Retinal pigment epithelial cell (primary cell): ENCODE data around the gene ANOS1.
A peak's percentile ranks its signal among the peaks of the same experiment; 100 is the strongest.

Experiments
- DNase-seq: peaks from one replicate; pipeline ENCODE4 v3.0.0-alpha.2; 2010; ENCODE audit warnings: low read depth
- H3K4me3 ChIP-seq: 2 replicates; pipeline ENCODE4 v1.5.1; 2011; ENCODE audit warnings: mild to moderate bottlenecking, low read length, control low read depth, moderate library complexity
- CTCF ChIP-seq: conservative IDR thresholded peaks from 2 replicates; pipeline ENCODE4 v1.5.1; 2011; ENCODE audit warnings: low read depth, low read length, control low read depth, inconsistent platforms

The ANOS1 gene

DNA sequence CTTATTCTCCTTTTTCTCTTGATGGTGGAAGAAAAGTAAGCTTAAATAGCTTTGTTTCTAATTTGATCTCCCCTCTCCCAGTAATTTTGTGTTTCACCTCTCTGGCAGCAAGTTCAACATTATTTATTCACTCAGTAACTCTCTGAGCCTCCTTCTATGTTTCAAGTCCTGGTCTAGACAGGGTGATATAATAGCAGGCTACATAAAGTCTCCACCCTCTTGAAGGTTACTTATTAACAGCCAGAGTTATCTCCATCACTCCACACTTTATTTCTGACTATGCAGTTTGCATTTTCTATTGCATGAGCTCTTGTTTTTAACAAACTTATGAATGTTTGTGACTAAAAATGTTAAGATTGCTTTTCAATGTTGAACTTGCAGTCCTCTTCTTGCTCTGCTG lies 17.8 kb upstream of the ANOS1 start:
- H3K4me3 ChIP-seq, result no peak overlapping the region
- DNase-seq, result no peak
- no peak for TF ChIP-seq CTCF

DNA sequence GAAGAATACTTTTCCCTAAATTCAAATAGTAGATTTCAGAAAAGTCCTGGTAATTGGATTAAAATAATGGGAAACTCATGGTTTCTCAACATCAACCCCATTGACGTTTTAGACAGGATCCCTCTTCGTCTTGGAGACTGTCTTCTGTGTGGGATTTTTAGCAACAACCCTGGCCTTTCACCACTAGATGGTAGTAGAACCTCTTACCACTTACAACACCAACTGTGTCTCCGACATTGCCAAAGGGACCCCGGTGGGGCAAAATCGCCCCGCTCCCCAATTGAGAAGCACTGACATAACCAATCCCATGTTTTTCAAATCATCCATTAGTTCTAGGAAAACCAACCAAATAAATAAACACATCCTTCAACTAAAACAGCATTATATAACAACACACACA lies 16.9 kb upstream of the ANOS1 start:
- peak; percentile 68 for TF ChIP-seq CTCF
- no peak overlapping the region for H3K4me3 ChIP-seq
- DNase-seq, result no peak

GRCh38 chrX:8743126-8743732 lies 11.3 kb upstream of the ANOS1 start:
- peak; percentile 72 for TF ChIP-seq CTCF
- no peak for DNase-seq

GRCh38 chrX:8741981-8742380 lies 10.0 kb upstream of the ANOS1 start:
- no peak for DNase-seq
- no peak for TF ChIP-seq CTCF

More at GRCh38 chrX:8743126-8743732, 11.3 kb upstream of the ANOS1 start:
- no peak overlapping the region for H3K4me3 ChIP-seq

GRCh38 chrX:8738588-8739189 lies 6.8 kb upstream of the ANOS1 start:
- TF ChIP-seq CTCF, result peak; percentile 55
- DNase-seq, result no peak
- H3K4me3 ChIP-seq, result no peak overlapping the region

More at GRCh38 chrX:8741981-8742380, 10.0 kb upstream of the ANOS1 start:
- no peak overlapping the region for H3K4me3 ChIP-seq

DNA sequence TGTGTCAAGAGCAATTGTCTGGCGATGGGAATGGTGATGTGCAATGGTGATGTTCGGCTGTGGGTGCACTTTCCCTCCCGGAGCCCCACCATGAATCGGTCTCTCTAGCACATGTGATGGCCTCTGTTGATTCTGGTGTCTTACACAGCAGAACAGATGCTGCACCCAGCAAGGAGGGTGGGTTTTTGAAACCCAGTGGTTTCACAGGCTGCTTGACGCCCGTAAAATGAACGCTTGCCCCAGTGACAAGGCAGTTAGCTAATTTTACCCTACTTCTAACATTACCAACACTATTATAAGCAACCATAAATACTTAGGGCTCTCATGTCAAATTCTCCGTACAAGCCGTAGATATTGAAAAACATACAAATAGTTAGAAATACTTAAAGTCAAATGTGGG lies 5.9 kb upstream of the ANOS1 start:
- no peak for DNase-seq
- H3K4me3 ChIP-seq, result no peak overlapping the region
- TF ChIP-seq CTCF, result no peak

DNA sequence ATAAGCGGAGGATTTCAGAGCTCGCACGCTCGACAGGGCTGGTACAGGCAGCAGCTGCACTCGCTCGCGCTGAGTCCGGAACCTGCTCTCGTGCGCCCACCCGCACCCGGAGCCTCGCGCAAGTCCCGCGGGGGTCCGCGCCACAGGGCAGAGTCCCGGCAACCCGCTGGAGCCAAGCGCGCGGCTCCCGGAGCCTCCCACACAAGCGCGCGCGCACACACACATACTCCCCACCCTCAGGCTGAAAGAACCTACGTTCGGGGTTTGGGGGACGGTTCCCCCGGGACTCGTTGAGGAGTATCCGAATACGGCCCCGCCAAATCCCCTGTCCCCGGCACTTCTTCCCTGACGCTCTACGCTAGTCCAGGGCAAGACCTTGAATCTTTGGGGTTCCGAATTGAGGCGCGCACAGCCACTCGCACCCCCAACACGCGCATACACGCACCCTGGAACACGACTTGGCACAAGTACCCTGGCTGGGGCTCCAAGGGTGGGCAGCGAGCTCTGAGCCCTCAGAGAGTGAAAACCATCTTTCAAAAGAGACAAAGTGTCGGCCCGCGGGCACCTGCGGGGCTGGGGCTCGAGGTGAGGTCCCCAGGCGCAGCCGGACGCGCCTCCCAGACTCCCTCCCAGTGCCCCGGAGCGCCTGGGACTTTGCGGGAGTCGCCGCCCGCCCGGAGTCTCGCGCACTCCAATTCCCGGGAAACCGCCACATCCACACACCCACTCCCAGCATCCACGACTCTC lies 952 bp downstream of the ANOS1 start:
- no peak for DNase-seq
- TF ChIP-seq CTCF, result no peak
- H3K4me3 ChIP-seq, result peak overlapping the region; percentile 63
